A673 (cell line): ENCODE measurements around the gene NRM.

ENCODE experiments used
- CTCF ChIP-seq: fragments of 300-800, 200-600 bp; sonication (generic); conservative IDR thresholded peaks from 2 replicates; pipeline ENCODE4 v1.5.1; 2017; ENCODE audit warnings: low read depth, mild to moderate bottlenecking, antibody characterized with exemption, low read length, moderate library complexity, mixed read lengths
- EZH2 ChIP-seq: fragments of 200-600 bp; sonication (generic); IDR thresholded peaks from 2 replicates; pipeline ENCODE4 v1.6.1; 2017; ENCODE audit warnings: borderline replicate concordance, low read depth, mild to moderate bottlenecking, mixed read lengths, antibody characterized with exemption, low read length; ENCODE audit not compliant: poor library complexity, severe bottlenecking

GRCh38 chr6:30724906-30725667 lies 34.3 kb upstream of the NRM start:
- TF ChIP-seq CTCF (no peak), EZH2 (no peak)
